ENCODE data around the gene CLASP1. TPM values are rescaled to one million over a fixed set of nuclear protein-coding genes. Genes with fewer than 3 reads are reported as not detected.

The CLASP1 gene
- total and polyA plus RNA-seq, 2 of the 8 experiments (the other 6 are each of a cell fraction or from before 2014, with no cell fraction given), result 7.3 to 53.9 TPM

DNA sequence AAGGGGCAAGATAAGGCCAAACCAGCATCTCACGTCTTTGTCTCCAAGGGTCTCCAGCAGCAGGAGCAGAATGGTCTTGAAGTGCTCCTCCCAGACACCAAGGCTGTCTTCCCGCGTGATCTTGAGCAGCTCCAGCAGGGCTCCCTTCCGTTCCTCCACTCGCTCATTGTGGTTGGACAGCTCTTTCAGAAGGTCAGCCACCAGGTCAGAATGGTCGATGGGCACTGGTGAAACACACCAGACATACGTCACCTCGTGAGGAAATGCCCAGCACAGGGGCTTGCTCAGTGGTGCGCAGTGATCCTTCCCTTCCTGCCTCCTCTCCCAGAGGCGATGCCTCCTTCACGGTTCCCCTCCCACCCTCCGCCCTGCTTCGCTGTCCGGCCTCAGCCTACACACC is 284.2 kb downstream of the CLASP1 start:
- Histone ChIP-seq H3K14ac (ENCODE audit: insufficient read length) (no peak overlapping the region), H4K8ac (ENCODE audit: extremely low read depth, insufficient read depth, low read length) (no peak overlapping the region)
- no peak for FAIRE-seq

More for the DNA sequence above, 284.2 kb downstream of the CLASP1 start:
- H3K56ac ChIP-seq (replicated peaks; ENCODE audit: insufficient read length, low read depth, low read length), result no peak overlapping the region
- H2BK5ac ChIP-seq (ENCODE audit: low read depth, low read length), result peak overlapping the region; percentile 6; the same call in 1 of the 2 replicates
- no peaks in the 10 kb centered on the region; the same call in 1 of the 2 replicates for H3K23me2 ChIP-seq (ENCODE audit: low read depth, low read length)
- no peaks in the 10 kb centered on the region for H3K79me2 ChIP-seq (ENCODE audit: control insufficient read depth in 1 of 2, insufficient read depth in 2 of 2, low read length in 2 of 2)
- DNase-seq (ENCODE audit: low read depth in 1 of 2, low spot score in 2 of 2), result no peak
- no peak overlapping the region for H3K27ac ChIP-seq (ENCODE audit: low read depth, low read length)
- no peak overlapping the region for H2AFZ ChIP-seq (ENCODE audit: low read length)
- H3K9me3 ChIP-seq (ENCODE audit: insufficient read depth in 2 of 2, low read depth in 1 of 2, low read length in 1 of 2), result no peaks in the 10 kb centered on the region
- no peak overlapping the region for H3K23ac ChIP-seq (ENCODE audit: insufficient read length)
- H4K5ac ChIP-seq (ENCODE audit: insufficient read length, low read depth, low read length), result no peak overlapping the region
- ChIA-PET POLR2A (ENCODE audit: partially characterized antibody) (no interaction called here), CTCF (ENCODE audit: partially characterized antibody) (interaction anchor here (1.5 to 4.5 kb wide), 4 partner anchors 9 to 270 kb away, joined by 4 to 26 read pairs (median 8); no protein-coding TSS in a partner anchor)
- H2BK20ac ChIP-seq (ENCODE audit: low read length), result no peak overlapping the region
- H3K79me1 ChIP-seq (ENCODE audit: low read depth, low read length), result no peaks in the 10 kb centered on the region
- TF ChIP-seq TEAD4 (IDR thresholded peaks at IDR 0.05; ENCODE audit: low read depth, low read length), result no peak
- TF ChIP-seq TCF12 (IDR thresholded peaks at IDR 0.05; ENCODE audit: low read depth, low read length), result no peak
- TF ChIP-seq KDM1A (IDR thresholded peaks at IDR 0.05; ENCODE audit: borderline replicate concordance, low read length), result no peak
- no peak for TF ChIP-seq EP300 (IDR thresholded peaks at IDR 0.05; ENCODE audit: borderline replicate concordance in 1 of 2, low read depth in 2 of 2, low read length in 2 of 2)
- TF ChIP-seq BRCA1 (IDR thresholded peaks at IDR 0.05; ENCODE audit: low read depth, low read length), result no peak
- TF ChIP-seq BCL11A (IDR thresholded peaks at IDR 0.05; ENCODE audit: low read depth in 2 of 2, low read length in 2 of 2), result no peak
- TF ChIP-seq CBX8 (IDR thresholded peaks at IDR 0.05; ENCODE audit: borderline replicate concordance, low read depth, low read length), result no peak
- no peak for TF ChIP-seq CHD2 (IDR thresholded peaks at IDR 0.05; ENCODE audit: low read length)
- TF ChIP-seq, protein P1, sequence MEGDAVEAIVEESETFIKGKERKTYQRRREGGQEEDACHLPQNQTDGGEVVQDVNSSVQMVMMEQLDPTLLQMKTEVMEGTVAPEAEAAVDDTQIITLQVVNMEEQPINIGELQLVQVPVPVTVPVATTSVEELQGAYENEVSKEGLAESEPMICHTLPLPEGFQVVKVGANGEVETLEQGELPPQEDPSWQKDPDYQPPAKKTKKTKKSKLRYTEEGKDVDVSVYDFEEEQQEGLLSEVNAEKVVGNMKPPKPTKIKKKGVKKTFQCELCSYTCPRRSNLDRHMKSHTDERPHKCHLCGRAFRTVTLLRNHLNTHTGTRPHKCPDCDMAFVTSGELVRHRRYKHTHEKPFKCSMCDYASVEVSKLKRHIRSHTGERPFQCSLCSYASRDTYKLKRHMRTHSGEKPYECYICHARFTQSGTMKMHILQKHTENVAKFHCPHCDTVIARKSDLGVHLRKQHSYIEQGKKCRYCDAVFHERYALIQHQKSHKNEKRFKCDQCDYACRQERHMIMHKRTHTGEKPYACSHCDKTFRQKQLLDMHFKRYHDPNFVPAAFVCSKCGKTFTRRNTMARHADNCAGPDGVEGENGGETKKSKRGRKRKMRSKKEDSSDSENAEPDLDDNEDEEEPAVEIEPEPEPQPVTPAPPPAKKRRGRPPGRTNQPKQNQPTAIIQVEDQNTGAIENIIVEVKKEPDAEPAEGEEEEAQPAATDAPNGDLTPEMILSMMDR (IDR thresholded peaks at IDR 0.05; ENCODE audit: control extremely low read depth in 1 of 3, insufficient read depth in 1 of 3, low read depth in 1 of 3, low read length in 3 of 3), result no peak
- TF ChIP-seq POLR2A (IDR thresholded peaks at IDR 0.05; ENCODE audit: control extremely low read depth in 1 of 2, low read depth in 2 of 2, low read length in 2 of 2), result no peak
- TF ChIP-seq RFX5 (IDR thresholded peaks at IDR 0.05; ENCODE audit: borderline replicate concordance, low read depth, low read length), result no peak
- TF ChIP-seq NRF1 (IDR thresholded peaks at IDR 0.05; ENCODE audit: low read depth, low read length), result no peak
- H3K18ac ChIP-seq (ENCODE audit: extremely low read depth, low read length), result no peak overlapping the region
- H2BK12ac ChIP-seq (ENCODE audit: low read depth, low read length), result no peak overlapping the region
- H3K4me3 ChIP-seq (ENCODE audit: extremely low read depth in 1 of 4, insufficient read depth in 2 of 4, low read depth in 3 of 4, low read length in 4 of 4), result no peak overlapping the region
- H3K4me1 ChIP-seq (replicated peaks in 1 of 4; ENCODE audit: control insufficient read depth in 3 of 4, insufficient read depth in 4 of 4, low read length in 3 of 4), result no peaks in the 10 kb centered on the region
- no peak overlapping the region for H2AK5ac ChIP-seq (ENCODE audit: low read depth, low read length)
- no peak overlapping the region for H3K4ac ChIP-seq (replicated peaks; ENCODE audit: insufficient read length, low read depth, low read length)
- WGBS, 2 experiments (ENCODE audit: extremely low coverage in 1 of 2, insufficient coverage in 1 of 2, insufficient read length in 1 of 2, insufficient replicate concordance in 2 of 2, low coverage in 1 of 2, low lambda C conversion rate in 2 of 2, missing lambda C conversion rate in 1 of 2), result 93% methylated on average over 14 of the region's 14 CpGs; no CpG with 5 or more reads in 1 of the 2 experiments
- no peak overlapping the region for H2BK120ac ChIP-seq (replicated peaks; ENCODE audit: low read depth, low read length)
- H3K9ac ChIP-seq (replicated peaks in 1 of 4; ENCODE audit: extremely low read depth in 1 of 4, low read depth in 3 of 4, low read length in 3 of 4), result no peak overlapping the region
- H3K4me2 ChIP-seq (ENCODE audit: insufficient read depth in 1 of 2, low read depth in 2 of 2, low read length in 2 of 2), result no peak overlapping the region
- H3K27me3 ChIP-seq (replicated peaks in 1 of 4; ENCODE audit: control insufficient read depth in 3 of 4, extremely low read depth in 1 of 4, insufficient read depth in 3 of 4, low read length in 3 of 4), result no peaks in the 10 kb centered on the region
- peaks cover 9 to 42% (median 26%) of the 10 kb centered on the region in 4 experiments; a peak in 7 of 8 replicates for H3K36me3 ChIP-seq (ENCODE audit: control insufficient read depth in 2 of 4, insufficient read depth in 4 of 4, low read length in 3 of 4)
- peaks cover 2 to 3% of the 10 kb centered on the region in 2 experiments for H4K20me1 ChIP-seq (replicated peaks in 1 of 2; ENCODE audit: control insufficient read depth in 1 of 2, insufficient read depth in 2 of 2, low read length in 2 of 2)
- no peak overlapping the region for H4K91ac ChIP-seq (replicated peaks; ENCODE audit: insufficient read length, low read length)
- H2BK15ac ChIP-seq (ENCODE audit: low read length), result no peak overlapping the region

Measured in H1 (cell line).